GM12801 (cell line): ENCODE data around the gene SAMD3.

Experiments used
- TF ChIP-seq, protein P1 (sequence below): IDR thresholded peaks from one replicate; pipeline ENCODE4 v1.5.1; 2011; ENCODE audit warnings: control low read depth; ENCODE audit not compliant: insufficient read length; ENCODE audit errors: extremely low read depth

Gene SAMD3

GRCh38 chr6:130164251-130164650 is 58.5 kb downstream of the SAMD3 start:
- TF ChIP-seq, protein P1, sequence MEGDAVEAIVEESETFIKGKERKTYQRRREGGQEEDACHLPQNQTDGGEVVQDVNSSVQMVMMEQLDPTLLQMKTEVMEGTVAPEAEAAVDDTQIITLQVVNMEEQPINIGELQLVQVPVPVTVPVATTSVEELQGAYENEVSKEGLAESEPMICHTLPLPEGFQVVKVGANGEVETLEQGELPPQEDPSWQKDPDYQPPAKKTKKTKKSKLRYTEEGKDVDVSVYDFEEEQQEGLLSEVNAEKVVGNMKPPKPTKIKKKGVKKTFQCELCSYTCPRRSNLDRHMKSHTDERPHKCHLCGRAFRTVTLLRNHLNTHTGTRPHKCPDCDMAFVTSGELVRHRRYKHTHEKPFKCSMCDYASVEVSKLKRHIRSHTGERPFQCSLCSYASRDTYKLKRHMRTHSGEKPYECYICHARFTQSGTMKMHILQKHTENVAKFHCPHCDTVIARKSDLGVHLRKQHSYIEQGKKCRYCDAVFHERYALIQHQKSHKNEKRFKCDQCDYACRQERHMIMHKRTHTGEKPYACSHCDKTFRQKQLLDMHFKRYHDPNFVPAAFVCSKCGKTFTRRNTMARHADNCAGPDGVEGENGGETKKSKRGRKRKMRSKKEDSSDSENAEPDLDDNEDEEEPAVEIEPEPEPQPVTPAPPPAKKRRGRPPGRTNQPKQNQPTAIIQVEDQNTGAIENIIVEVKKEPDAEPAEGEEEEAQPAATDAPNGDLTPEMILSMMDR, result no peak

GRCh38 chr6:130163266-130163665 is 59.5 kb downstream of the SAMD3 start:
- TF ChIP-seq, protein P1, result no peak

DNA sequence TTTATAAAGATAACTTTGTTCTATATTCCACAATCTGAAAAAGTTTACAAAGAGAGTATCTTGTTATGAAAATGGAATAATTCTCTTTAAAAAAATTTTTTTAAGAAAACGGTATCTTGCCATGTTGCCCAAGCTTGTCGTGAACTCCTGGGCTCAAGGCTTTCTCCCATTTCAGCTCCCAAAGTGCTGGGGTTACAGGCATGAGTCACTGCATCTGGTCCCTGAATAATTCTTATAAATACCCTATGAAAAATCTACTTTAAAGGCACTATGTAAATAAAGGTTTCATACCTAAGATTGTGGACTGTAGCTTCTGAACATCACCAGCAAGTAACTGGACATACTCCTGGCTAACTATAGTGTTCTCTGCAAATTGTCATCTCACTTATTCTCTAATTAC is 60.3 kb downstream of the SAMD3 start:
- TF ChIP-seq, protein P1, result no peak

DNA sequence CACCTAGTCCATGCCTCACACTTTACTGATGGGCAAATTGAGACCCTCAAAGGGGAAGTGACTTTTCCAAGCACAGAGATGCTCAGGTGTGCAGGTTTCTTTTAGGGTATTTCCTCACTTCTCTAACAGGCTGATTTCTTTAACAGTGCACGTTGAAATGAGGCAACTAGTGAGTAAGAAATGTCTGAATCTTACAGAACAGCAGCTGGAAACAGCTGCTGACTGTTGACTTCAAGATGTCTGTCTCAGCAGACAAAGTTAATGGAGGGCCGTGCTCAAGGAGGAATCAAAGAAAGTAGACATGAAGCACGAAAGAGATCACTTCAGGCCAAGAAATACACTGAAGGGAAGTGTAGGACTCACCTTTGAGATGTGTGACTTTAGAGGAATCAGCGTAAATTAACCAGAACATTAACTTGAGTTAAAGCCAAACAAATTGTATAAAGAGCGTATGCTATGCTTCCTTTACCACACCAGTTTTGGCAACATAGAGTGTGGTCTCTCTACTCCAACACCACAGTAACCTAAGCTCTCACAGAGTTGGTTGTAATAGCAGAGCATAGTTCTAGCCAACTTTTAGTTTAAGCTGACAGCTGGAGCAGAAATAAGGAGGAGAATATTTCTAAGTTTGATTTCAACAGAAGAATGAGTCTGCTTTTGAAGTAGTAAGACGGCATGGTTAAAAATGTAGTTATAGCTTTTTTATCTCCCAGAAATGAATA is 60.9 kb downstream of the SAMD3 start:
- TF ChIP-seq, protein P1, result no peak

DNA sequence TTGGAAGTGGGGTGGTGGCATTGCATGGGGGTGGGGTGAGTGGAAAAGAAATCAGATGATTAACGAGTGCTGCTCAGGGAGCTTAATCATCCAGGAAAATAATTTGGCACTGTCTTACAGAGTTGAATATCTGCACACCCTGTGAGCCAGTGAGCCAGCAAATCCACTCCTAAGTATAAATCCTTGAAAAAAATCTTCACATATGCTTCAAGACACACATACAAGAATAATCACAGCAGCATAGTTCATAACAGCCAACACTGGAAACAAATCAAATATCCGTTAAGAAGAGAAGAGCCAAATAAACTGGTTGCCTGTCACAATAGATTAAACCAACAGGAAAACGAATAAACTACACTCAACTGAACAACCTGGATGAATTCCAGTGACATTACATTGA is 62.8 kb downstream of the SAMD3 start:
- TF ChIP-seq, protein P1, result no peak

DNA sequence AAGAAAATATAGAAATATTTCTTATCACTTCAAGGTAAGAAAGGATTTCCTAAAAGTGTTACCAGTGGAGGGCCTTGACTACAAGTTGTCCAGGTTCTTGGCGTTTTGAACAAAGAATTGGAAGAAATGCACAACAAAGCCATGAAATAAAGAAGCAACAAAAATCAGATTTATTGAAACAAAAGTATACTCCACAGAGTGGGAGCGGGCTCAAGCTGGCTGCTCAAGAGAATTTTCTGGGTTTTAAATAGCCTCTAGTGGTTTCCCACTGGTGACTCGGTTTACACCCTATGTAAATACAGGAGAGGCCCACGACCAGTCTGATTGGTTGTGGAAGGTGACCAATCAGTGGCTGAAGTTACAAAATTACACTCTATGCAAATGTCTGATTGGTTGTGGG is 64.2 kb downstream of the SAMD3 start:
- TF ChIP-seq, protein P1, result no peak

- TF ChIP-seq, protein P1, result no peak
Observed at GRCh38 chr6:130158056-130158455, 64.7 kb downstream of the SAMD3 start.
